Left ventricle myocardium inferior (tissue), 1 donor: ENCODE results near the gene KIAA1671. TPM values are rescaled to one million over a fixed set of nuclear protein-coding genes. Genes with fewer than 3 reads are reported as not detected.
"Not testable (repeated sequence)": the region's sequence is repeated elsewhere in the genome, so short reads cannot be mapped to it uniquely, and the experiment has no call there.

Source experiments
- DNase-seq: peaks from one replicate; pipeline ENCODE4 v3.0.0-alpha.2; 2020
- H3K27ac ChIP-seq: fragments of 200-600 bp; replicated peaks from 2 replicates; pipeline ENCODE4 v1.8.0; 2021
- H3K27me3 ChIP-seq: fragments of 200-600 bp; 2 replicates; pipeline ENCODE4 v1.8.0; 2021; ENCODE audit warnings: low read depth
- H3K36me3 ChIP-seq: fragments of 200-600 bp; 2 replicates; pipeline ENCODE4 v1.8.0; 2021
- H3K4me1 ChIP-seq: fragments of 200-600 bp; 2 replicates; pipeline ENCODE4 v1.8.0; 2021
- H3K4me3 ChIP-seq: fragments of 200-600 bp; 2 replicates; pipeline ENCODE4 v1.8.0; 2021; ENCODE audit warnings: mild to moderate bottlenecking, moderate library complexity
- H3K9me3 ChIP-seq: fragments of 200-600 bp; replicated peaks from 2 replicates; pipeline ENCODE4 v1.8.0; 2021
- CTCF ChIP-seq: fragments of 200-600 bp; IDR thresholded peaks from 2 replicates; pipeline ENCODE4 v1.8.0; 2021; ENCODE audit warnings: antibody characterized with exemption, mild to moderate bottlenecking, borderline replicate concordance
- intact Hi-C: fragments of 100-400 bp; cut with micrococcal nuclease; formaldehyde crosslinking; loops from one replicate; pipeline ENCODE4 v1.11.0; 2022
- total RNA-seq: library from RNA; stranded (reverse); fragmentation: NEBNext Ultra II Directional; extraction: Animal tissue kit (Norgen Biotek cat#: 25700); gene quantifications from one replicate; pipeline ENCODE4 v1.2.1, GENCODE V29; 2021
- donor health status: DM: no; HTN: yes; CAD: no; lungs with severe emphysema.

KIAA1671 gene
- total RNA-seq, 1 donor from 2014 or later: 12.2 TPM

GRCh38 chr22:25199731-25200520 is 247.4 kb downstream of the KIAA1671 start, which contains the start of gene CRYBB3:
Gene CRYBB3, plus strand, starts transcription at chr22:25199858. Its CDS starts 1,539 bp downstream, at chr22:25201397.
- Histone ChIP-seq H3K36me3 (peaks cover 18% of the 10 kb centered on the region), H3K4me1 (no peaks in the 10 kb centered on the region), H3K9me3 (no peaks in the 10 kb centered on the region), H3K27ac (no peak within 1 kb of the TSS), H3K27me3 (no peaks in the 10 kb centered on the region), H3K4me3 (no peak within 1 kb of the TSS)
- intact Hi-C loops: no loop called here
- no peak for DNase-seq
- TF ChIP-seq CTCF: no peak

- intact Hi-C loops: no loop called here
- Histone ChIP-seq H3K4me1 (no peaks in the 10 kb centered on the region), H3K4me3 (no peak overlapping the region), H3K9me3 (no peaks in the 10 kb centered on the region), H3K27me3 (no peaks in the 10 kb centered on the region), H3K36me3 (peaks cover 10% of the 10 kb centered on the region), H3K27ac (no peak overlapping the region)
- TF ChIP-seq CTCF: no peak
- no peak for DNase-seq
Observed at GRCh38 chr22:25200967-25201366, 248.5 kb downstream of the KIAA1671 start.

- intact Hi-C loops: no loop called here
- no peak for TF ChIP-seq CTCF
- H3K4me1 ChIP-seq: no peaks in the 10 kb centered on the region
- no peak overlapping the region for H3K27ac ChIP-seq
- no peaks in the 10 kb centered on the region for H3K27me3 ChIP-seq
- no peak overlapping the region for H3K4me3 ChIP-seq
- H3K9me3 ChIP-seq: no peaks in the 10 kb centered on the region
- peaks cover 8% of the 10 kb centered on the region for H3K36me3 ChIP-seq
- DNase-seq: no peak
Observed at GRCh38 chr22:25201557-25202273, 249.2 kb downstream of the KIAA1671 start.

- H3K36me3 ChIP-seq: peaks cover under 1% of the 10 kb centered on the region
- H3K9me3 ChIP-seq: no peaks in the 10 kb centered on the region
- peak; percentile 92 for TF ChIP-seq CTCF
- peak; percentile 28 for DNase-seq
- no peaks in the 10 kb centered on the region for H3K27me3 ChIP-seq
- H3K4me3 ChIP-seq: no peak overlapping the region
- no peak overlapping the region for H3K27ac ChIP-seq
- intact Hi-C loops: no loop called here
- H3K4me1 ChIP-seq: no peaks in the 10 kb centered on the region
Observed at GRCh38 chr22:25202290-25202921, 249.9 kb downstream of the KIAA1671 start.

GRCh38 chr22:25203082-25203481 is 250.6 kb downstream of the KIAA1671 start:
- intact Hi-C loops: no loop called here
- TF ChIP-seq CTCF: no peak

GRCh38 chr22:25204547-25204946 is 252.0 kb downstream of the KIAA1671 start:
- H3K9me3 ChIP-seq, H3K27ac ChIP-seq, H3K4me3 ChIP-seq, DNase-seq, H3K27me3 ChIP-seq, H3K4me1 ChIP-seq, H3K36me3 ChIP-seq, intact Hi-C loops: not testable (repeated sequence)

More at GRCh38 chr22:25203082-25203481, 250.6 kb downstream of the KIAA1671 start:
- no peaks in the 10 kb centered on the region for H3K27me3 ChIP-seq
- H3K9me3 ChIP-seq: no peaks in the 10 kb centered on the region
- H3K36me3 ChIP-seq: no peaks in the 10 kb centered on the region
- no peaks in the 10 kb centered on the region for H3K4me1 ChIP-seq
- no peak overlapping the region for H3K27ac ChIP-seq
- no peak overlapping the region for H3K4me3 ChIP-seq
- DNase-seq: no peak
